Thyroid gland (tissue), 4 donors: Measurements from ENCODE around the gene CRPPA.

Experiments
- POLR2A ChIP-seq, 2 donors: fragments of 450-650 bp; IDR thresholded peaks; one replicate each; pipeline ENCODE4 v1.6.1; 2017; ENCODE audit warnings: antibody characterized with exemption in 2 of 2, mild to moderate bottlenecking in 2 of 2, moderate library complexity in 1 of 2
- TF ChIP-seq, protein P1 (sequence below), 6 experiments: fragments of 200-600 bp in 3 of 6; fragments of 450-650 bp in 3 of 6; sonication (generic) in 3 of 6; IDR thresholded peaks; one replicate each; pipeline ENCODE4 v1.5.1; 2016 to 2019; ENCODE audit warnings: antibody characterized with exemption in 6 of 6, mild to moderate bottlenecking in 2 of 6, inconsistent platforms in 1 of 6, moderate library complexity in 1 of 6

- no peak for TF ChIP-seq POLR2A (IDR thresholded peaks at IDR 0.05)
- TF ChIP-seq, protein P1, sequence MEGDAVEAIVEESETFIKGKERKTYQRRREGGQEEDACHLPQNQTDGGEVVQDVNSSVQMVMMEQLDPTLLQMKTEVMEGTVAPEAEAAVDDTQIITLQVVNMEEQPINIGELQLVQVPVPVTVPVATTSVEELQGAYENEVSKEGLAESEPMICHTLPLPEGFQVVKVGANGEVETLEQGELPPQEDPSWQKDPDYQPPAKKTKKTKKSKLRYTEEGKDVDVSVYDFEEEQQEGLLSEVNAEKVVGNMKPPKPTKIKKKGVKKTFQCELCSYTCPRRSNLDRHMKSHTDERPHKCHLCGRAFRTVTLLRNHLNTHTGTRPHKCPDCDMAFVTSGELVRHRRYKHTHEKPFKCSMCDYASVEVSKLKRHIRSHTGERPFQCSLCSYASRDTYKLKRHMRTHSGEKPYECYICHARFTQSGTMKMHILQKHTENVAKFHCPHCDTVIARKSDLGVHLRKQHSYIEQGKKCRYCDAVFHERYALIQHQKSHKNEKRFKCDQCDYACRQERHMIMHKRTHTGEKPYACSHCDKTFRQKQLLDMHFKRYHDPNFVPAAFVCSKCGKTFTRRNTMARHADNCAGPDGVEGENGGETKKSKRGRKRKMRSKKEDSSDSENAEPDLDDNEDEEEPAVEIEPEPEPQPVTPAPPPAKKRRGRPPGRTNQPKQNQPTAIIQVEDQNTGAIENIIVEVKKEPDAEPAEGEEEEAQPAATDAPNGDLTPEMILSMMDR (IDR thresholded peaks at IDR 0.05): no peak
Observed at GRCh38 chr7:16395121-16395520, 26.2 kb downstream of the CRPPA start.
